Omental fat pad (tissue), 4 donors: ENCODE results near the gene MGMT. TPM values are rescaled to one million over a fixed set of nuclear protein-coding genes. Genes with fewer than 3 reads are reported as not detected.

Experiments used
- ATAC-seq: fragments of 150-250 bp; one replicate; pipeline ENCODE4 v1.9.1; 2016; ENCODE audit warnings: mild to moderate bottlenecking, moderate library complexity; ENCODE audit not compliant: low FRiP score
- DNase-seq: peaks from one replicate; pipeline ENCODE4 v3.0.0-alpha.2; 2019; ENCODE audit warnings: low spot score
- total RNA-seq, 4 donors: library from RNA; depleted of rRNA; stranded (reverse); fragments of >200 nt; gene quantifications; one replicate each; pipeline ENCODE4 v1.1.0, GENCODE V29; 2016
- TF ChIP-seq, protein P1 (sequence below), 3 donors: fragments of 450-650 bp; IDR thresholded peaks; one replicate each; pipeline ENCODE4 v1.5.1; 2016 to 2017; ENCODE audit warnings: antibody characterized with exemption in 3 of 3, mild to moderate bottlenecking in 3 of 3, moderate library complexity in 2 of 3

Gene MGMT
- total RNA-seq, 4 donors from 2014 or later: 27.3 to 56.6 (median 35.4) TPM

DNA sequence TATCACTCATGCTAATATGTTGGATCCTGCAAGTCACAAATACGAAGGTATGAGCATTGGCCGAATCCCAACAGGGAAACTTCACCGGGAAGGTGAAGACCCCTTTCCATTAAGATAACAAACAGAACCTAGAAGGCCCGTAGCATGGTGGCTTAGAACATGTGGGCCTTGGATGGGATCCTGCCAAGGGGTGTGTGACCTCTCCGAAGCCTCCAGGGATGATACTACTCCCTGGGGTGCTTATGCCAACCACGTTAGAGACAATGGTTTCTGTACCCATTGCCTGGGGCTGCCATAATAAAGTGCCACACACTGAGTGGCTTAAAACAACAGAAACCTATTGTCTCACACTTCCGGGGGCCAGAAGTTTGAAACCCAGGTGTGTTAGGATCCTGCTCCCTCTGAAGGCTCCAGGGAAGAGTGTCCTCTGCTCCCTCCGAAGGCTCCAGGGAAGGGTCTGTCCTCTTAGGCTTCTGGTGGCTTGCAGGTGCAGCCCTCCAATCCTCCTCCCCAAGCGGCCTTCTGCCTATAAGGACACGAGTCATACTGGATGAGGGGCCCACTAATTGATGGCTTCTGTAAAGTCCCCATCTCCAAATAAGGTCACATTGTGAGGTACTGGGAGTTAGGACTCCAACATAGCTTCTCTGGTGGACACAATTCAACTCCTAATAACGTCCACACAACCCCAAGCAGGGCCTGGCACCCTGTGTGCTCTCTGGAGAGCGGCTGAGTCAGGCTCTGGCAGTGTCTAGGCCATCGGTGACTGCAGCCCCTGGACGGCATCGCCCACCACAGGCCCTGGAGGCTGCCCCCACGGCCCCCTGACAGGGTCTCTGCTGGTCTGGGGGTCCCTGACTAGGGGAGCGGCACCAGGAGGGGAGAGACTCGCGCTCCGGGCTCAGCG, 992 bp upstream of the MGMT start:
- ATAC-seq (peak; percentile 11), DNase-seq (no peak)
- TF ChIP-seq, protein P1, sequence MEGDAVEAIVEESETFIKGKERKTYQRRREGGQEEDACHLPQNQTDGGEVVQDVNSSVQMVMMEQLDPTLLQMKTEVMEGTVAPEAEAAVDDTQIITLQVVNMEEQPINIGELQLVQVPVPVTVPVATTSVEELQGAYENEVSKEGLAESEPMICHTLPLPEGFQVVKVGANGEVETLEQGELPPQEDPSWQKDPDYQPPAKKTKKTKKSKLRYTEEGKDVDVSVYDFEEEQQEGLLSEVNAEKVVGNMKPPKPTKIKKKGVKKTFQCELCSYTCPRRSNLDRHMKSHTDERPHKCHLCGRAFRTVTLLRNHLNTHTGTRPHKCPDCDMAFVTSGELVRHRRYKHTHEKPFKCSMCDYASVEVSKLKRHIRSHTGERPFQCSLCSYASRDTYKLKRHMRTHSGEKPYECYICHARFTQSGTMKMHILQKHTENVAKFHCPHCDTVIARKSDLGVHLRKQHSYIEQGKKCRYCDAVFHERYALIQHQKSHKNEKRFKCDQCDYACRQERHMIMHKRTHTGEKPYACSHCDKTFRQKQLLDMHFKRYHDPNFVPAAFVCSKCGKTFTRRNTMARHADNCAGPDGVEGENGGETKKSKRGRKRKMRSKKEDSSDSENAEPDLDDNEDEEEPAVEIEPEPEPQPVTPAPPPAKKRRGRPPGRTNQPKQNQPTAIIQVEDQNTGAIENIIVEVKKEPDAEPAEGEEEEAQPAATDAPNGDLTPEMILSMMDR (IDR thresholded peaks at IDR 0.05): no peak

DNA sequence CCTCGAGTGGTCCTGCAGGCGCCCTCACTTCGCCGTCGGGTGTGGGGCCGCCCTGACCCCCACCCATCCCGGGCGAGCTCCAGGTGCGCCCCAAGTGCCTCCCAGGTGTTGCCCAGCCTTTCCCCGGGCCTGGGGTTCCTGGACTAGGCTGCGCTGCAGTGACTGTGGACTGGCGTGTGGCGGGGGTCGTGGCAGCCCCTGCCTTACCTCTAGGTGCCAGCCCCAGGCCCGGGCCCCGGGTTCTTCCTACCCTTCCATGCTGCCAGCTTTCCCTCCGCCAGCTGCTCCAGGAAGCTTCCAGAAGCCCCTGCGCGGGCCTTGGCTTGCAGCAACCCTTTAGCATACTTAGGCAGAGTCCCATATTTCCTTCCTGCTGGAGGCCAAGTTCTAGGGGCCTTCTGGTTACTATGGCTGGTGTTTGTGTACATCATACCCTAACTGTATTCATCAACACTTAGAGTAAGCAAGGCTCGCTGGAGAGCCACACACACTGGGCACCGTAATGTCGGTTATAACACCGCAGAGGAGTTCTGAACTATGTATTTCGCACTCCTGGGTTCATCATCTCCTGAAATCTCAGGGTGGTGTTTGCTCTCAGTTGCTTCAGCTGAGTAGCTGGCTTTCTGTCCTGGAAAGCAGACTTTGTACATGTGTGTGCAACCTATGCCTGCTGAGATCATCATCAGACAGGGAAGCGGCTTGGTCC, 471 bp downstream of the MGMT start:
- TF ChIP-seq, protein P1 (IDR thresholded peaks at IDR 0.05): no peak
- DNase-seq (no peak), ATAC-seq (peak; percentile 7)

DNA sequence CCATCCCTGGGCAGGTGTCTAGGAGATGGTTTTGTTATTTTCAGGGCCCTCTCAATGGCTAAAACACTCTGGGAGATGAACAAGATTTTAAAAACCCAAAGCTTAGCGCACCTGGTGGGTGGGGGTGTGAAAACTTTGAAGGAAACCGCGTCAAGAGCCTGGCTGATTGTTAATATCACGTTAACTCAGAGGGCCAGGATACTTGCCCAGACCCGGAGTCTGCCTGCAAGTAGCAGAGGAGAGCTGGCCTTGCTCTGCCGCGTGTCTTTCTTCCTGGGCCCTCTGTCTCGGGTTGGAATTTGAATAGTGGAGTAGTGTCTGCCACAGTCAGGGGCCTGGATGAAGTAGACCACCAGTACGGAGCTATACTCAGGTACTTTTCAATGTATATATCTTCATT, 1.1 kb downstream of the MGMT start:
- ATAC-seq (no peak), DNase-seq (no peak)
- TF ChIP-seq, protein P1 (IDR thresholded peaks at IDR 0.05): no peak

DNA sequence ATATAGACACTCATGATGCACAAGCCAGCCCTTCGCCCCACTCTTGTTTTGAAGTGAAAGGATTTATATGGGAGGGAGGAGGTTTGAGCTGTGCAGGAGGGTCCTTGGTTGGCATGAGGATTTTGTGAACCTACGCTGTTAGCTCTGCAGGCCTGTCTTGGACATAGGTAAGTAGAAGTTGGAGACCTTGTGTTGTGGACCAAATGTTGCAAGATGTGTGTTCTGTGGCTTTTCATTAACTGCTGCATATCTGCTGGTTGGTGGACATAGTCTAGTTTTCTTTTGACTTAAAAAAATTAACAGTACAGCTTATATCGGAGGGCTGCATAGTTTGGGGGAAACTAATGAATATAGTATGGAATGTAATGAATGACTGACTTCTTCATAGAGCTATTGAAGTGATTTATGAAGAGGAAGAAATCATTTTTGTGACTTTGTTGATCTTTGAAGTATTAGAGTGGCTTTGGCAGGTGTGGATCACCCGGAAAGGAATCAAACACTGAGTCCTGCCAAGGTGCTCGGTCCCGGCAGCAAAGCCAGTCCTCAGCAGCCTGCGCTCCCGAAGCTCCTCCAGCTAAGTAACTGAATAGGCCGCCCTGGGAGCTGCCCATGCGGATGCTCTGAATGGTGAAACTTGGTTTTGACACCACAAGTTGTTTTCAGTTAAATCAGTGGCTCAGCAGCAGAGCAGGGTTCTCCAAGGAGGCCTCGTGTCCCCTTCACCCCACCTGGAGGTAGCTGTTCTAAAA, 3.2 kb downstream of the MGMT start:
- ATAC-seq: no peak
- TF ChIP-seq, protein P1 (IDR thresholded peaks at IDR 0.05): no peak
- DNase-seq: no peak

DNA sequence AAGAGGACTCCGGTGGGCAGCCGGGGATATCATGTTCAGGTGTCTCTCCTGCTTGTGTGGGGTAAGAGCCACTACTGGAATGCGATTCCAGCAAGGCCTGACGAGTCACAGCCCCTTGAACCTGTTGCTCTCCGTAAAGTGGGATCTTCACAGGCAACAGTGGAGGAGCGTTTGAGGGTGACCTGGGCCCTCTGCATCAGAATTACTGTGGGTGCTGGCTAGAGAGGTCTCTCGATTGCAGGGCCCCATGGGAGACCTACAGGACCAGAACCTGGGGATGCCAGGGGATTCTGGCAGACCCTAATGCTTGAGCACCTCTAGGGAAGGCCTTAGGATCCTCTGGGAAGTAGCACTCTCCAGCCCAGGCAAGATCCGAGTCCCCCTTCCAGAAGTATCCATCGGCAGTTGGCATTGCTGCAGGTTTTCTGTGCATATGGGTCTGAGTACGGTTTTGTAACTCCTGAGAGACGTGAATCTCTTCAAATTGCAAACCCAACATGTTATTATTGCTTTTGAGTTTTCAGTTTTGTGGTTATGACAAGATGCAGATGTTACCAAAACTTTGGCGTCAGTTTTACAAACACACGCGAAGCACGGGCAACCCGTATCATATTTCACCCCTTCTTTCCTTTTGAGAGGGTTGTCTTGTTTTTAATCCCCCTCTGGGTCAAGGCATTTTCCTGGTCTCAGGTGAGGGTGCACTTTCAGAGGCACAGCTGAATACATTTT, 4.6 kb downstream of the MGMT start:
- DNase-seq: no peak
- ATAC-seq: no peak
- TF ChIP-seq, protein P1 (IDR thresholded peaks at IDR 0.05): no peak
